GM10847 (cell line): Measurements from ENCODE around the gene SNAPIN.

Source experiments
- POLR2A ChIP-seq: IDR thresholded peaks from 2 replicates; pipeline ENCODE4 v1.6.1; 2011; ENCODE audit not compliant: insufficient read length; ENCODE audit errors: extremely low read depth

The SNAPIN gene

GRCh38 chr1:153711026-153711425 is 52.5 kb downstream of the SNAPIN start:
- TF ChIP-seq POLR2A, result no peak
